Calu3 (cell line): ENCODE results near the gene GSKIP. TPM values are rescaled to one million over a fixed set of nuclear protein-coding genes. Genes with fewer than 3 reads are reported as not detected.
A peak's percentile ranks its signal among the peaks of the same experiment; 100 is the strongest.

Experiments
- BruUV-seq: library from RNA; stranded (reverse); fragments of 400-500 nt; replicated peaks from 2 replicates; lab custom pipeline; 2021; lab: Mats Ljungman, UMichigan
- CTCF ChIA-PET: fragments of 300-600 bp; sonication (Branson Sonifier 250); formaldehyde crosslinking; loops from one replicate; lab custom pipeline; 2022; ENCODE audit warnings: antibody characterized with exemption; lab: Charles Lee
- DNase-seq: peaks from one replicate; pipeline ENCODE4 v3.0.0; 2022
- H3K27ac Mint-ChIP-seq: one replicate; pipeline ENCODE4 v1.8.0; 2022; ENCODE audit warnings: mixed read lengths; ENCODE audit not compliant: unreplicated experiment
- H3K27me3 Mint-ChIP-seq: one replicate; pipeline ENCODE4 v1.8.0; 2022; ENCODE audit warnings: mixed read lengths; ENCODE audit not compliant: unreplicated experiment
- H3K36me3 Mint-ChIP-seq: one replicate; pipeline ENCODE4 v1.8.0; 2022; ENCODE audit warnings: mild to moderate bottlenecking, moderate library complexity, mixed read lengths; ENCODE audit not compliant: insufficient read depth, unreplicated experiment
- H3K4me1 Mint-ChIP-seq: one replicate; pipeline ENCODE4 v1.8.0; 2022; ENCODE audit warnings: mild to moderate bottlenecking, low read depth, mixed read lengths; ENCODE audit not compliant: unreplicated experiment
- H3K4me3 Mint-ChIP-seq: one replicate; pipeline ENCODE4 v1.8.0; 2022; ENCODE audit warnings: mild to moderate bottlenecking, low read depth, moderate library complexity, mixed read lengths; ENCODE audit not compliant: unreplicated experiment
- H3K9me3 Mint-ChIP-seq: one replicate; pipeline ENCODE4 v1.8.0; 2022; ENCODE audit warnings: low read depth, mixed read lengths; ENCODE audit not compliant: unreplicated experiment
- CTCF ChIP-seq: fragments of 200-600 bp; IDR thresholded peaks from one replicate; pipeline ENCODE4 v1.8.0; 2022; ENCODE audit warnings: antibody characterized with exemption; ENCODE audit not compliant: unreplicated experiment
- intact Hi-C: fragments of 100-400 bp; cut with micrococcal nuclease; formaldehyde crosslinking; loops from one replicate; pipeline ENCODE4 v1.10.0; 2022; ENCODE audit not compliant: unreplicated experiment
- total RNA-seq: library from RNA; stranded (reverse); gene quantifications from 2 replicates; pipeline ENCODE4 v1.2.3, GENCODE V29; 2022

GSKIP gene
- total RNA-seq, 1 experiment from 2014 or later, result 33.3 TPM

- H3K36me3 Mint-ChIP-seq, result no peaks in the 10 kb centered on the region
- H3K9me3 Mint-ChIP-seq, result no peaks in the 10 kb centered on the region
- no peak overlapping the region for H3K27ac Mint-ChIP-seq
- H3K4me3 Mint-ChIP-seq, result no peak overlapping the region
- H3K27me3 Mint-ChIP-seq, result no peaks in the 10 kb centered on the region
- intact Hi-C loops, result no loop called here
- no peak for DNase-seq
- no TSS peak for BruUV-seq
- no peaks in the 10 kb centered on the region for H3K4me1 Mint-ChIP-seq
- TF ChIP-seq CTCF, result no peak
- CTCF ChIA-PET, result no interaction called here
Measured at GRCh38 chr14:96418075-96418474, 54.7 kb downstream of the GSKIP start.

- intact Hi-C loops, result no loop called here
- no peak for DNase-seq
- Mint-ChIP-seq H3K9me3 (no peaks in the 10 kb centered on the region), H3K4me1 (no peaks in the 10 kb centered on the region), H3K4me3 (no peak overlapping the region), H3K27ac (no peak overlapping the region), H3K36me3 (peaks cover 5% of the 10 kb centered on the region), H3K27me3 (no peaks in the 10 kb centered on the region)
- BruUV-seq, result no TSS peak
- CTCF ChIA-PET, result no interaction called here
- TF ChIP-seq CTCF, result no peak
Measured at GRCh38 chr14:96421236-96421635, 57.9 kb downstream of the GSKIP start.

GRCh38 chr14:96422992-96423391 lies 59.7 kb downstream of the GSKIP start:
- no peak overlapping the region for H3K4me3 Mint-ChIP-seq
- BruUV-seq, result no TSS peak

GRCh38 chr14:96423446-96424108 lies 60.3 kb downstream of the GSKIP start:
- H3K27ac Mint-ChIP-seq, result no peak overlapping the region
- no peaks in the 10 kb centered on the region for H3K9me3 Mint-ChIP-seq
- peak overlapping the region; percentile 56 for H3K4me3 Mint-ChIP-seq
- no TSS peak for BruUV-seq
- H3K36me3 Mint-ChIP-seq, result peaks cover 5% of the 10 kb centered on the region
- CTCF ChIA-PET, result interaction anchor here (1.0 kb wide), 1 partner anchor 114 kb away, joined by 3 read pairs; no protein-coding TSS in a partner anchor
- no peak for DNase-seq
- H3K27me3 Mint-ChIP-seq, result no peaks in the 10 kb centered on the region
- intact Hi-C loops, result loop anchor here (1.0 kb wide), 2 partner anchors 126 to 323 kb away; no protein-coding TSS in a partner anchor
- no peaks in the 10 kb centered on the region for H3K4me1 Mint-ChIP-seq
- TF ChIP-seq CTCF, result no peak

More at GRCh38 chr14:96422992-96423391, 59.7 kb downstream of the GSKIP start:
- no peaks in the 10 kb centered on the region for H3K27me3 Mint-ChIP-seq
- H3K4me1 Mint-ChIP-seq, result no peaks in the 10 kb centered on the region
- no peaks in the 10 kb centered on the region for H3K9me3 Mint-ChIP-seq
- peaks cover 5% of the 10 kb centered on the region for H3K36me3 Mint-ChIP-seq
- CTCF ChIA-PET, result no interaction called here
- H3K27ac Mint-ChIP-seq, result no peak overlapping the region
- intact Hi-C loops, result no loop called here
- no peak for DNase-seq
- TF ChIP-seq CTCF, result no peak
